Lower leg skin (tissue), 4 donors: ENCODE results near the gene DISC1. TPM values are rescaled to one million over a fixed set of nuclear protein-coding genes. Genes with fewer than 3 reads are reported as not detected.

Experiments used
- DNase-seq, 2 donors: peaks; one replicate each; pipeline ENCODE4 v3.0.0-alpha.2; 2019; ENCODE audit warnings: low spot score in 2 of 2
- H3K4me3 ChIP-seq: fragments of 200-600 bp; sonication (generic); 2 replicates; pipeline ENCODE4 v1.5.1; 2017; ENCODE audit warnings: mild to moderate bottlenecking, low read depth; ENCODE audit not compliant: poor library complexity, severe bottlenecking
- CTCF ChIP-seq, 3 donors: fragments of 450-650 bp; IDR thresholded peaks; one replicate each; pipeline ENCODE4 v1.5.1; 2016; ENCODE audit warnings: antibody characterized with exemption in 3 of 3, mild to moderate bottlenecking in 3 of 3, moderate library complexity in 2 of 3
- POLR2A ChIP-seq, 2 donors: fragments of 450-650 bp; IDR thresholded peaks; one replicate each; pipeline ENCODE4 v1.6.1; 2016 to 2017; ENCODE audit warnings: antibody characterized with exemption in 2 of 2, mild to moderate bottlenecking in 1 of 2, moderate library complexity in 1 of 2
- WGBS, 2 donors: methylation state at CpG; one replicate each; pipeline ENCODE4 v1.1.5; 2018; 5-methylcytosine and 5-hydroxymethylcytosine counted together
- intact Hi-C: fragments of 100-400 bp; cut with DNase I; formaldehyde crosslinking; loops from one replicate; pipeline ENCODE4 v1.15.0; 2023; ENCODE audit warnings: low total_unique reads
- total RNA-seq, 4 donors: library from RNA; depleted of rRNA; stranded (reverse); fragments of >200 nt; gene quantifications; one replicate each; pipeline ENCODE4 v1.1.0, GENCODE V29; 2016

Gene DISC1
- total RNA-seq, 4 donors from 2014 or later = 1.6 to 7.4 (median 3.5) TPM

GRCh38 chr1:231715816-231716722, 89.5 kb downstream of the DISC1 start:
- H3K4me3 ChIP-seq = no peak overlapping the region
- no peak for DNase-seq
- intact Hi-C loops = no loop called here
- TF ChIP-seq CTCF (IDR thresholded peaks at IDR 0.05) (no peak), POLR2A (IDR thresholded peaks at IDR 0.05) (no peak)
- 64 to 75% methylated on average over 8 of the region's 8 CpGs for WGBS, 2 donors

DNA sequence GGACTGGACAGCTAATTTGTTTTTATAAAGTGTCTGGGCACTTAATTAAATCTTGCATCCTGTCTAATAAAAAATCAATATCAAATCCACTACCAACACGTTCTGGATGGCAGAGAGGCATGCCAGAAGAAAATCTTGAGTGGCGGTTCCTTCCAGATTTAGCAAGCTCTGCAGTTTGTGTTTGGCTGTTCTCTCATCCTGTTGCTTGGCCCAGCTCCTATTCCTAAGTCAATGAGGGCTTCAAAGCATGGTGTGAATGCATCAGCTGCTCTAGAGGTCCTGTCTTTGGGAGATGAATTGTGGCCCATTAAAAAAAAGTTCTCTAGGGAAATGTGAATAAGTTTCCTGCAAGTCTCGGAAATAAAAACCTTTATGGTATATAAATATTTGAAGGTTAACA, 90.3 kb downstream of the DISC1 start:
- 75 to 77% methylated on average over 3 of the region's 3 CpGs for WGBS, 2 donors
- no peak for DNase-seq
- intact Hi-C loops = no loop called here
- TF ChIP-seq POLR2A (IDR thresholded peaks at IDR 0.05) (no peak), CTCF (IDR thresholded peaks at IDR 0.05) (no peak)
- H3K4me3 ChIP-seq = no peak overlapping the region

DNA sequence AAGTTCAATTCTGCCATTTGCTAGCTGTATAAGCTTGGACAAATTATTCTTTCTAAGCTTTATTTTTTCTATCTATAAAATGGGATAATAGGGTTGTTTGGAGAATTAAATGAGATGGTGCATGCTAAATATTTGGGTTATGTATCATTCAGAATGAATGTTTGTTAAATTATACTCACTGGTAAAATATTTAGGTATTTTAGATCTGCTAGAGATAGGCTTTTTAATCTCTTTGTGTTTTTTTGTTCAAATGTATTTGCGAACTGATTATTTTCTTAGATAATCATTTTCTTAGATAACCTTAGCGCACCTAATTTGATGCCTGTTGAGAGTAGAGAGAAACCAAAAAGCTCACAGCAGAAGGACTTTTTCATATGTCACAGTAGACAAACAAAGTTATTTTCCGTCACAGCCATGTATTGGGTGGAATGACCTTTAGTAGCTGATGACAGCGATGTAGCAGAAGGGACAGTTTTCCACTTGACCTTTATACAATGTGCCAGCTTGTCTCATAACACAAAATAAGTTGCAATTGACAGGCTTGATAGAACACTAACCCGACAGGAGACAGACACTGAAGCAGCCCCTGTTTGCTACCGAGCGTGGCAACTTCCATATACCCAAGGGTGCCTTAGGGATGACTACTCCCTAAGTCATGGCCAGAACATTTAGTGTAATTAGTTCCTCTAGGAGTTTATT, 93.0 kb downstream of the DISC1 start:
- 92 to 94% methylated on average over 7 of the region's 7 CpGs for WGBS, 2 donors

GRCh38 chr1:231720652-231721325, 94.2 kb downstream of the DISC1 start:
- no peak overlapping the region for H3K4me3 ChIP-seq
- 77 to 91% methylated on average over 5 of the region's 5 CpGs for WGBS, 2 donors
- TF ChIP-seq CTCF (IDR thresholded peaks at IDR 0.05) (no peak), POLR2A (IDR thresholded peaks at IDR 0.05) (no peak)
- intact Hi-C loops = no loop called here
- no peak for DNase-seq

More for the DNA sequence above, 93.0 kb downstream of the DISC1 start:
- DNase-seq = no peak
- H3K4me3 ChIP-seq = no peak overlapping the region
- intact Hi-C loops = no loop called here
- TF ChIP-seq CTCF (IDR thresholded peaks at IDR 0.05) = no peak

GRCh38 chr1:231721436-231721835, 94.8 kb downstream of the DISC1 start:
- H3K4me3 ChIP-seq = no peak overlapping the region
- intact Hi-C loops = no loop called here
- DNase-seq = no peak
- no peak for TF ChIP-seq CTCF (IDR thresholded peaks at IDR 0.05)
- no peak for TF ChIP-seq POLR2A (IDR thresholded peaks at IDR 0.05)
